GM23338 (cell line): ENCODE data around the gene PRRG1.

Source experiments
- CREB1 ChIP-seq: fragments of 250-450 bp; sonication (Bioruptor Pico); IDR thresholded peaks from 2 replicates; pipeline ENCODE4 v1.5.0; 2020; ENCODE audit warnings: low read depth, mild to moderate bottlenecking, moderate library complexity
- CTCF ChIP-seq, 2 experiments: fragments of 200-600 bp in 1 of 2; sonication (generic) in 1 of 2; conservative IDR thresholded peaks; 2 replicates each; pipeline versions ENCODE4 v1.5.1 to v1.6.1; 2016 to 2017; ENCODE audit warnings: antibody characterized with exemption in 2 of 2, low read depth in 2 of 2, mild to moderate bottlenecking in 2 of 2, moderate library complexity in 1 of 2
- EZH2 ChIP-seq: fragments of 200-600 bp; sonication (generic); IDR thresholded peaks from one replicate; pipeline ENCODE4 v1.8.0; 2017; ENCODE audit warnings: antibody characterized with exemption, mild to moderate bottlenecking, low read depth; ENCODE audit not compliant: unreplicated experiment
- EZH2phosphoT487 ChIP-seq: fragments of 200-600 bp; sonication (generic); IDR thresholded peaks from one replicate; pipeline ENCODE4 v1.8.1; 2018; ENCODE audit warnings: antibody characterized with exemption; ENCODE audit not compliant: unreplicated experiment
- NANOG ChIP-seq: IDR thresholded peaks from 2 replicates; pipeline ENCODE4 v1.6.1; 2016; ENCODE audit warnings: antibody characterized with exemption, borderline replicate concordance
- POLR2AphosphoS5 ChIP-seq: IDR thresholded peaks from 2 replicates; pipeline ENCODE4 v1.6.1; 2016; ENCODE audit warnings: antibody characterized with exemption, low read depth
- STAT1 ChIP-seq: IDR thresholded peaks from one replicate; pipeline ENCODE4 v1.6.1; 2016; ENCODE audit warnings: antibody characterized with exemption; ENCODE audit not compliant: unreplicated experiment
- ZNF114 ChIP-seq: fragments of 250-450 bp; sonication (Bioruptor Pico); IDR thresholded peaks from 2 replicates; pipeline ENCODE4 v1.5.0; 2020; ENCODE audit warnings: mild to moderate bottlenecking, moderate library complexity
- ZNF331 ChIP-seq: fragments of 250-450 bp; sonication (Bioruptor Pico); IDR thresholded peaks from 2 replicates; pipeline ENCODE4 v1.5.0; 2020; ENCODE audit warnings: low read depth, mild to moderate bottlenecking, moderate library complexity
- ZNF462 ChIP-seq: fragments of 250-450 bp; sonication (Bioruptor Pico); IDR thresholded peaks from 2 replicates; pipeline ENCODE4 v1.5.0; 2020; ENCODE audit warnings: mild to moderate bottlenecking, moderate library complexity
- TF ChIP-seq, protein P1 (sequence below): IDR thresholded peaks from one replicate; pipeline ENCODE4 v1.6.1; 2018; ENCODE audit warnings: antibody characterized with exemption; ENCODE audit not compliant: unreplicated experiment

DNA sequence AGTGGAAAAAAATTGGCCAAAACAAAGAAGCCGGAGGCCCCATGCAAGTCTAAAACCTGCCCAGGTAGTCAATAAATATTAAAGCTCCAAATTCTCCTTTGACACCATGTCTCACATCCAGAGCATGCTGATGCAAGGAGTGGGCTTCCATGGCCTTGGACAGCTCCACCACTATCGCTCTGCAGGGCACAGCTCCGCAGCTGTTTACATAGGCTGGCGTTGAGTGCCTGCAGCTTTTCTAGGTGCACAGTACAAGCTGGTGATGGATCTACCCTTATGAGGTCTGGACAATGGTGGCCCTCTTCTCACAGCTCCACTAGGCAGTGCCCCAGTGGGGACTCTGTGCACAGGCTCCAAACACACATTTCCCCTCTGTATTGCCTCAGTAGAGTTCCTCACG is 138.1 kb downstream of the PRRG1 start:
- TF ChIP-seq CTCF (conservative IDR thresholded peaks at IDR 0.05; ENCODE audit: low read depth in 2 of 2) (no peak), POLR2AphosphoS5 (no peak), EZH2 (no peak), EZH2phosphoT487 (no peak), NANOG (no peak), ZNF114 (CRISPR knock-in tag) (no peak), CREB1 (CRISPR knock-in tag) (no peak), ZNF462 (no peak), STAT1 (no peak), ZNF331 (CRISPR knock-in tag) (no peak)
- TF ChIP-seq, protein P1, sequence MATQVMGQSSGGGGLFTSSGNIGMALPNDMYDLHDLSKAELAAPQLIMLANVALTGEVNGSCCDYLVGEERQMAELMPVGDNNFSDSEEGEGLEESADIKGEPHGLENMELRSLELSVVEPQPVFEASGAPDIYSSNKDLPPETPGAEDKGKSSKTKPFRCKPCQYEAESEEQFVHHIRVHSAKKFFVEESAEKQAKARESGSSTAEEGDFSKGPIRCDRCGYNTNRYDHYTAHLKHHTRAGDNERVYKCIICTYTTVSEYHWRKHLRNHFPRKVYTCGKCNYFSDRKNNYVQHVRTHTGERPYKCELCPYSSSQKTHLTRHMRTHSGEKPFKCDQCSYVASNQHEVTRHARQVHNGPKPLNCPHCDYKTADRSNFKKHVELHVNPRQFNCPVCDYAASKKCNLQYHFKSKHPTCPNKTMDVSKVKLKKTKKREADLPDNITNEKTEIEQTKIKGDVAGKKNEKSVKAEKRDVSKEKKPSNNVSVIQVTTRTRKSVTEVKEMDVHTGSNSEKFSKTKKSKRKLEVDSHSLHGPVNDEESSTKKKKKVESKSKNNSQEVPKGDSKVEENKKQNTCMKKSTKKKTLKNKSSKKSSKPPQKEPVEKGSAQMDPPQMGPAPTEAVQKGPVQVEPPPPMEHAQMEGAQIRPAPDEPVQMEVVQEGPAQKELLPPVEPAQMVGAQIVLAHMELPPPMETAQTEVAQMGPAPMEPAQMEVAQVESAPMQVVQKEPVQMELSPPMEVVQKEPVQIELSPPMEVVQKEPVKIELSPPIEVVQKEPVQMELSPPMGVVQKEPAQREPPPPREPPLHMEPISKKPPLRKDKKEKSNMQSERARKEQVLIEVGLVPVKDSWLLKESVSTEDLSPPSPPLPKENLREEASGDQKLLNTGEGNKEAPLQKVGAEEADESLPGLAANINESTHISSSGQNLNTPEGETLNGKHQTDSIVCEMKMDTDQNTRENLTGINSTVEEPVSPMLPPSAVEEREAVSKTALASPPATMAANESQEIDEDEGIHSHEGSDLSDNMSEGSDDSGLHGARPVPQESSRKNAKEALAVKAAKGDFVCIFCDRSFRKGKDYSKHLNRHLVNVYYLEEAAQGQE = no peak
